WTC11 (cell line): Measurements from ENCODE around the gene ZNF277.

Experiments used
- JUN ChIP-seq: sonication (generic); formaldehyde crosslinking; IDR thresholded peaks from 2 replicates; pipeline ENCODE4 v1.8.0; 2023; ENCODE audit warnings: mild to moderate bottlenecking, missing genetic modification reagents
- RELA ChIP-seq: sonication (generic); formaldehyde crosslinking; IDR thresholded peaks from 2 replicates; pipeline ENCODE4 v1.8.1; 2022; ENCODE audit warnings: missing genetic modification reagents, mild to moderate bottlenecking, borderline replicate concordance
- ZNF317 ChIP-seq: sonication (generic); formaldehyde crosslinking; IDR thresholded peaks from 2 replicates; pipeline ENCODE4 v1.8.1; 2023; ENCODE audit warnings: low read depth, mild to moderate bottlenecking, moderate library complexity, missing genetic modification reagents, borderline replicate concordance
- TF ChIP-seq, protein P1 (sequence below): fragments of 200-600 bp; IDR thresholded peaks from 2 replicates; pipeline ENCODE4 v1.8.0; 2022; ENCODE audit warnings: antibody characterized with exemption
- TF ChIP-seq, protein P2 (sequence below): sonication (generic); formaldehyde crosslinking; IDR thresholded peaks from 2 replicates; pipeline ENCODE4 v1.8.1; 2023; ENCODE audit warnings: mild to moderate bottlenecking, missing genetic modification reagents, borderline replicate concordance
- TF ChIP-seq, protein P3 (sequence below): sonication (generic); formaldehyde crosslinking; IDR thresholded peaks from 2 replicates; pipeline ENCODE4 v1.8.0; 2022; ENCODE audit warnings: mild to moderate bottlenecking, missing genetic modification reagents
- TF ChIP-seq, protein P4 (sequence below): fragments of 250-450 bp; sonication (Bioruptor Pico); IDR thresholded peaks from 2 replicates; pipeline ENCODE4 v1.9.0; 2021; ENCODE audit warnings: mild to moderate bottlenecking, borderline replicate concordance

DNA sequence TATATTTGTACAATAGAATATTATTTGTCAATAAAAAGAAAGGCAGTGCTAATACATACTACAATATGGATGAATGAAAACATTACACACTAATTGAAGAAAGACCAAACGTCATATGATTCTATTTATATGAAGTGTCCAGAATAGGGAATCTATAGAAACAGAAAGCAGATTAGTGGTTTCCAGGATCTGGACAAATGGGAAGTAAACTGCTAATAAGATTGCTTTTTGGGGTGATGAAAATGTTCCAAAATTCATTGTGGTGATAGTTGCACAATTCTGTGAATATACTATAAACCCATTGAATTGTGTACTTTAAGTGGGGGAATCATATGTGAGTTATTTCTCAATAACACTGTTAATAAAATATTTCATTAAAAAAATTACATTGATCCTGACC, 165.6 kb downstream of the ZNF277 start:
- TF ChIP-seq, protein P1, sequence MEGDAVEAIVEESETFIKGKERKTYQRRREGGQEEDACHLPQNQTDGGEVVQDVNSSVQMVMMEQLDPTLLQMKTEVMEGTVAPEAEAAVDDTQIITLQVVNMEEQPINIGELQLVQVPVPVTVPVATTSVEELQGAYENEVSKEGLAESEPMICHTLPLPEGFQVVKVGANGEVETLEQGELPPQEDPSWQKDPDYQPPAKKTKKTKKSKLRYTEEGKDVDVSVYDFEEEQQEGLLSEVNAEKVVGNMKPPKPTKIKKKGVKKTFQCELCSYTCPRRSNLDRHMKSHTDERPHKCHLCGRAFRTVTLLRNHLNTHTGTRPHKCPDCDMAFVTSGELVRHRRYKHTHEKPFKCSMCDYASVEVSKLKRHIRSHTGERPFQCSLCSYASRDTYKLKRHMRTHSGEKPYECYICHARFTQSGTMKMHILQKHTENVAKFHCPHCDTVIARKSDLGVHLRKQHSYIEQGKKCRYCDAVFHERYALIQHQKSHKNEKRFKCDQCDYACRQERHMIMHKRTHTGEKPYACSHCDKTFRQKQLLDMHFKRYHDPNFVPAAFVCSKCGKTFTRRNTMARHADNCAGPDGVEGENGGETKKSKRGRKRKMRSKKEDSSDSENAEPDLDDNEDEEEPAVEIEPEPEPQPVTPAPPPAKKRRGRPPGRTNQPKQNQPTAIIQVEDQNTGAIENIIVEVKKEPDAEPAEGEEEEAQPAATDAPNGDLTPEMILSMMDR: no peak
- TF ChIP-seq JUN (CRISPR knock-in tag) (no peak), ZNF317 (CRISPR knock-in tag) (no peak), RELA (CRISPR knock-in tag) (no peak)
- TF ChIP-seq, protein P2, sequence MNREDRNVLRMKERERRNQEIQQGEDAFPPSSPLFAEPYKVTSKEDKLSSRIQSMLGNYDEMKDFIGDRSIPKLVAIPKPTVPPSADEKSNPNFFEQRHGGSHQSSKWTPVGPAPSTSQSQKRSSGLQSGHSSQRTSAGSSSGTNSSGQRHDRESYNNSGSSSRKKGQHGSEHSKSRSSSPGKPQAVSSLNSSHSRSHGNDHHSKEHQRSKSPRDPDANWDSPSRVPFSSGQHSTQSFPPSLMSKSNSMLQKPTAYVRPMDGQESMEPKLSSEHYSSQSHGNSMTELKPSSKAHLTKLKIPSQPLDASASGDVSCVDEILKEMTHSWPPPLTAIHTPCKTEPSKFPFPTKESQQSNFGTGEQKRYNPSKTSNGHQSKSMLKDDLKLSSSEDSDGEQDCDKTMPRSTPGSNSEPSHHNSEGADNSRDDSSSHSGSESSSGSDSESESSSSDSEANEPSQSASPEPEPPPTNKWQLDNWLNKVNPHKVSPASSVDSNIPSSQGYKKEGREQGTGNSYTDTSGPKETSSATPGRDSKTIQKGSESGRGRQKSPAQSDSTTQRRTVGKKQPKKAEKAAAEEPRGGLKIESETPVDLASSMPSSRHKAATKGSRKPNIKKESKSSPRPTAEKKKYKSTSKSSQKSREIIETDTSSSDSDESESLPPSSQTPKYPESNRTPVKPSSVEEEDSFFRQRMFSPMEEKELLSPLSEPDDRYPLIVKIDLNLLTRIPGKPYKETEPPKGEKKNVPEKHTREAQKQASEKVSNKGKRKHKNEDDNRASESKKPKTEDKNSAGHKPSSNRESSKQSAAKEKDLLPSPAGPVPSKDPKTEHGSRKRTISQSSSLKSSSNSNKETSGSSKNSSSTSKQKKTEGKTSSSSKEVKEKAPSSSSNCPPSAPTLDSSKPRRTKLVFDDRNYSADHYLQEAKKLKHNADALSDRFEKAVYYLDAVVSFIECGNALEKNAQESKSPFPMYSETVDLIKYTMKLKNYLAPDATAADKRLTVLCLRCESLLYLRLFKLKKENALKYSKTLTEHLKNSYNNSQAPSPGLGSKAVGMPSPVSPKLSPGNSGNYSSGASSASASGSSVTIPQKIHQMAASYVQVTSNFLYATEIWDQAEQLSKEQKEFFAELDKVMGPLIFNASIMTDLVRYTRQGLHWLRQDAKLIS (CRISPR knock-in tag): no peak
- TF ChIP-seq, protein P3, sequence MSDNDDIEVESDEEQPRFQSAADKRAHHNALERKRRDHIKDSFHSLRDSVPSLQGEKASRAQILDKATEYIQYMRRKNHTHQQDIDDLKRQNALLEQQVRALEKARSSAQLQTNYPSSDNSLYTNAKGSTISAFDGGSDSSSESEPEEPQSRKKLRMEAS (CRISPR knock-in tag): no peak
- TF ChIP-seq, protein P4, sequence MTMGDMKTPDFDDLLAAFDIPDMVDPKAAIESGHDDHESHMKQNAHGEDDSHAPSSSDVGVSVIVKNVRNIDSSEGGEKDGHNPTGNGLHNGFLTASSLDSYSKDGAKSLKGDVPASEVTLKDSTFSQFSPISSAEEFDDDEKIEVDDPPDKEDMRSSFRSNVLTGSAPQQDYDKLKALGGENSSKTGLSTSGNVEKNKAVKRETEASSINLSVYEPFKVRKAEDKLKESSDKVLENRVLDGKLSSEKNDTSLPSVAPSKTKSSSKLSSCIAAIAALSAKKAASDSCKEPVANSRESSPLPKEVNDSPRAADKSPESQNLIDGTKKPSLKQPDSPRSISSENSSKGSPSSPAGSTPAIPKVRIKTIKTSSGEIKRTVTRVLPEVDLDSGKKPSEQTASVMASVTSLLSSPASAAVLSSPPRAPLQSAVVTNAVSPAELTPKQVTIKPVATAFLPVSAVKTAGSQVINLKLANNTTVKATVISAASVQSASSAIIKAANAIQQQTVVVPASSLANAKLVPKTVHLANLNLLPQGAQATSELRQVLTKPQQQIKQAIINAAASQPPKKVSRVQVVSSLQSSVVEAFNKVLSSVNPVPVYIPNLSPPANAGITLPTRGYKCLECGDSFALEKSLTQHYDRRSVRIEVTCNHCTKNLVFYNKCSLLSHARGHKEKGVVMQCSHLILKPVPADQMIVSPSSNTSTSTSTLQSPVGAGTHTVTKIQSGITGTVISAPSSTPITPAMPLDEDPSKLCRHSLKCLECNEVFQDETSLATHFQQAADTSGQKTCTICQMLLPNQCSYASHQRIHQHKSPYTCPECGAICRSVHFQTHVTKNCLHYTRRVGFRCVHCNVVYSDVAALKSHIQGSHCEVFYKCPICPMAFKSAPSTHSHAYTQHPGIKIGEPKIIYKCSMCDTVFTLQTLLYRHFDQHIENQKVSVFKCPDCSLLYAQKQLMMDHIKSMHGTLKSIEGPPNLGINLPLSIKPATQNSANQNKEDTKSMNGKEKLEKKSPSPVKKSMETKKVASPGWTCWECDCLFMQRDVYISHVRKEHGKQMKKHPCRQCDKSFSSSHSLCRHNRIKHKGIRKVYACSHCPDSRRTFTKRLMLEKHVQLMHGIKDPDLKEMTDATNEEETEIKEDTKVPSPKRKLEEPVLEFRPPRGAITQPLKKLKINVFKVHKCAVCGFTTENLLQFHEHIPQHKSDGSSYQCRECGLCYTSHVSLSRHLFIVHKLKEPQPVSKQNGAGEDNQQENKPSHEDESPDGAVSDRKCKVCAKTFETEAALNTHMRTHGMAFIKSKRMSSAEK (CRISPR knock-in tag): no peak
